Vagina (tissue), 2 donors: ENCODE results near the gene MSH5. TPM values are rescaled to one million over a fixed set of nuclear protein-coding genes. Genes with fewer than 3 reads are reported as not detected.
A peak's percentile ranks its signal among the peaks of the same experiment; 100 is the strongest.

Experiments used
- DNase-seq, 2 donors: peaks; one replicate each; pipeline ENCODE4 v3.0.0-alpha.2; 2017; ENCODE audit errors: extremely low spot score in 2 of 2
- H3K27ac ChIP-seq: fragments of 200-600 bp; sonication (generic); one replicate; pipeline ENCODE4 v1.5.1; 2019
- H3K27me3 ChIP-seq: fragments of 200-600 bp; sonication (generic); one replicate; pipeline ENCODE4 v1.5.1; 2019
- H3K36me3 ChIP-seq, 2 donors: fragments of 200-600 bp; sonication (generic); one replicate each; pipeline ENCODE4 v1.5.1; 2017 to 2019
- H3K4me1 ChIP-seq: fragments of 200-600 bp; sonication (generic); one replicate; pipeline ENCODE4 v1.5.1; 2019
- H3K4me3 ChIP-seq, 2 donors: fragments of 200-600 bp; sonication (generic); 1 replicate in 1 of 2; 2 replicates in 1 of 2; pipeline ENCODE4 v1.5.1; 2016 to 2019
- H3K9me3 ChIP-seq: fragments of 200-600 bp; sonication (generic); one replicate; pipeline ENCODE4 v1.5.1; 2019
- CTCF ChIP-seq, 3 experiments: fragments of 450-650 bp in 2 of 3; fragments of 200-600 bp in 1 of 3; sonication (generic) in 1 of 3; IDR thresholded peaks; one replicate each; pipeline ENCODE4 v1.5.1; 2017 to 2019; ENCODE audit warnings: antibody characterized with exemption in 3 of 3, mild to moderate bottlenecking in 2 of 3, moderate library complexity in 2 of 3
- POLR2A ChIP-seq, 2 donors: fragments of 450-650 bp; IDR thresholded peaks; one replicate each; pipeline ENCODE4 v1.6.1; 2017; ENCODE audit warnings: antibody characterized with exemption in 2 of 2, mild to moderate bottlenecking in 2 of 2, moderate library complexity in 2 of 2
- POLR2AphosphoS5 ChIP-seq, 2 donors: sonication (generic); formaldehyde crosslinking; IDR thresholded peaks; one replicate each; pipeline ENCODE4 v1.9.0; 2017; ENCODE audit warnings: antibody characterized with exemption in 2 of 2, mild to moderate bottlenecking in 2 of 2, low read depth in 1 of 2; ENCODE audit not compliant: insufficient read depth in 1 of 2
- intact Hi-C: fragments of 100-400 bp; cut with DNase I; formaldehyde crosslinking; loops from one replicate; pipeline ENCODE4 v1.15.1; 2023
- total RNA-seq: library from RNA; depleted of rRNA; stranded (reverse); fragments of >200 nt; gene quantifications from one replicate; pipeline ENCODE4 v1.2.3, GENCODE V29; 2016

The MSH5 gene
- total RNA-seq, 1 donor from 2014 or later: 11.0 TPM

DNA sequence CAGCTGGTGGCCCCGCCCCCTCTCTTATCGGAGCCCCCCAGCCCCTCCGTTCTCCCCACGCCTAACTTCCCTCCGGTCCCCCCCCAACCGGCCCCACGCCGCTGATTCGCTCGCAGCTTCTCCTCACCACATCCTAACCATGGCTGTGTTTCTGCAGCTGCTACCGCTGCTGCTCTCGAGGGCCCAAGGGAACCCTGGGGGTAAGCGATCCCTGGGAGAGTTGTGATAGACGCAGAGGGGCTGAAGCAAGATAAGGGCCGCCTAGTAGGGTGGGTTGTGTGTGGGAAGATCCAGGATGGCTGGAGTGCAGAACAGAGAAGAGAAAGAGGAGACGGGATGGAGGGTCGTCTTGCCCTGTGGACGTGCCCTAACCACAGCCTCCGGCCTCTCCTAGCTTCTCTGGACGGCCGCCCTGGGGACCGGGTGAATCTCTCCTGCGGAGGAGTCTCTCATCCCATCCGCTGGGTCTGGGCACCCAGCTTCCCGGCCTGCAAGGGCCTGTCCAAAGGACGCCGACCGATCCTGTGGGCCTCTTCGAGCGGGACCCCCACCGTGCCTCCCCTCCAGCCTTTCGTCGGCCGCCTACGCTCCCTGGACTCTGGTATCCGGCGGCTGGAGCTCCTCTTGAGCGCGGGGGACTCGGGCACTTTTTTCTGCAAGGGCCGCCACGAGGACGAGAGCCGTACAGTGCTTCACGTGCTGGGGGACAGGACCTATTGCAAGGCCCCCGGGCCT, 16.4 kb upstream of the MSH5 start, which contains the start of gene MPIG6B:
Gene MPIG6B (plus strand): TSS at position 129 of the 735 bp plus-strand sequence. CDS start 11 bp downstream, at position 140.
- Histone ChIP-seq H3K4me1 (peaks cover 32% of the 10 kb centered on the region), H3K27ac (no peak within 1 kb of the TSS), H3K9me3 (no peaks in the 10 kb centered on the region), H3K27me3 (no peaks in the 10 kb centered on the region), H3K36me3 (peaks cover 0 to 14% of the 10 kb centered on the region in 2 donors), H3K4me3 (no peak within 1 kb of the TSS)
- intact Hi-C loops: no loop called here
- TF ChIP-seq CTCF (IDR thresholded peaks at IDR 0.05) (no peak), POLR2A (IDR thresholded peaks at IDR 0.05) (no peak), POLR2AphosphoS5 (IDR thresholded peaks at IDR 0.05; ENCODE audit: insufficient read depth in 1 of 2, low read depth in 1 of 2) (no peak)
- DNase-seq: no peak

GRCh38 chr6:31723980-31724691, 15.7 kb upstream of the MSH5 start:
- TF ChIP-seq POLR2AphosphoS5 (IDR thresholded peaks at IDR 0.05; ENCODE audit: insufficient read depth in 1 of 2, low read depth in 1 of 2) (no peak), CTCF (IDR thresholded peaks at IDR 0.05) (no peak), POLR2A (IDR thresholded peaks at IDR 0.05) (no peak)
- intact Hi-C loops: no loop called here

DNA sequence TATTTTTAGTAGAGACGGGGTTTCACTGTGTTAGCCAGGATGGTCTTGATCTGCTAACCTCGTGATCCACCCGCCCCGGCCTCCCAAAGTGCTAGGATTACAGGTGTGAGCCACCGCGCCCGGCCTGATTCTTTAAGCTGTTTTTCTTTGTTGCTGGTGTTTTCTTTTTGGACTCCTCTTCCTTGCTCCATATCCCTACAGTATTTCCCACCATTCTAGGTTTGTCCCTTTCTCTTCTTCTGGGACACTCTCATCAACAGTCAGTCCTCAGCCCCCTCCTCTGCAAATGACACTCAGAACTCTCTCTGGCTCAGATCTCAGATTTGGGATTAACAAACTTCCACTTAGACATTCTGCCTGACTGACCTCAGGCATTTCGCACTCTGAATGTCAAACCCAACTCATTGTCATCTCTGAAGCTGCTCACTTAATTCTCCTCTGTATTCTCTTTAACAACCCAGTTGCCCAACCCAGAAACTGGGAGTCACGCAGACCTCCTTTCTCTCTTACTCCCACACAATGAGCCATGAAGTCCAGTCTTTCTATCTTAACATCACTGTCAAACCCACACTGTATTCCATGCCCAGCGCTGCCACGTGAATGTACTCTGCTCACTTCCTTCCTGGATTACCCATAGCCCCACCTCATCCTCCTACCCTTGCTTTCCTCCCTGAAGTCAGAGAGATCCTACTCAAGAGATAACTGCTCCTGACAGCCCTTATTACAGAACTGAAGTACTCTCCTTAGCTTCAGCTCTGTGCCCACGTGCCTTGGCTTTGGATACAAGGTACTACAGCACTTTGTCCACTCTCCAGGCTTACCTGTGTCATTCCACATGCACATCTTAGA, 14.1 kb upstream of the MSH5 start:
- intact Hi-C loops: loop anchor here (5.0 kb wide), 1 partner anchor 107 kb away; no protein-coding TSS in a partner anchor
- Histone ChIP-seq H3K36me3 (peaks cover 0 to 14% of the 10 kb centered on the region in 2 donors), H3K4me3 (no peak overlapping the region), H3K9me3 (no peaks in the 10 kb centered on the region), H3K27ac (no peak overlapping the region), H3K27me3 (no peaks in the 10 kb centered on the region), H3K4me1 (peaks cover 36% of the 10 kb centered on the region)
- TF ChIP-seq POLR2A (IDR thresholded peaks at IDR 0.05) (no peak), CTCF (IDR thresholded peaks at IDR 0.05) (no peak), POLR2AphosphoS5 (IDR thresholded peaks at IDR 0.05; ENCODE audit: insufficient read depth in 1 of 2, low read depth in 1 of 2) (peak in 1 of 2 donors; percentile 15)
- no peak for DNase-seq

More at GRCh38 chr6:31723980-31724691, 15.7 kb upstream of the MSH5 start:
- DNase-seq: no peak
- no peak overlapping the region for H3K27ac ChIP-seq
- H3K9me3 ChIP-seq: no peaks in the 10 kb centered on the region
- no peaks in the 10 kb centered on the region for H3K27me3 ChIP-seq
- H3K36me3 ChIP-seq: peaks cover 0 to 14% of the 10 kb centered on the region in 2 donors
- H3K4me1 ChIP-seq: peaks cover 32% of the 10 kb centered on the region
- H3K4me3 ChIP-seq: no peak overlapping the region

DNA sequence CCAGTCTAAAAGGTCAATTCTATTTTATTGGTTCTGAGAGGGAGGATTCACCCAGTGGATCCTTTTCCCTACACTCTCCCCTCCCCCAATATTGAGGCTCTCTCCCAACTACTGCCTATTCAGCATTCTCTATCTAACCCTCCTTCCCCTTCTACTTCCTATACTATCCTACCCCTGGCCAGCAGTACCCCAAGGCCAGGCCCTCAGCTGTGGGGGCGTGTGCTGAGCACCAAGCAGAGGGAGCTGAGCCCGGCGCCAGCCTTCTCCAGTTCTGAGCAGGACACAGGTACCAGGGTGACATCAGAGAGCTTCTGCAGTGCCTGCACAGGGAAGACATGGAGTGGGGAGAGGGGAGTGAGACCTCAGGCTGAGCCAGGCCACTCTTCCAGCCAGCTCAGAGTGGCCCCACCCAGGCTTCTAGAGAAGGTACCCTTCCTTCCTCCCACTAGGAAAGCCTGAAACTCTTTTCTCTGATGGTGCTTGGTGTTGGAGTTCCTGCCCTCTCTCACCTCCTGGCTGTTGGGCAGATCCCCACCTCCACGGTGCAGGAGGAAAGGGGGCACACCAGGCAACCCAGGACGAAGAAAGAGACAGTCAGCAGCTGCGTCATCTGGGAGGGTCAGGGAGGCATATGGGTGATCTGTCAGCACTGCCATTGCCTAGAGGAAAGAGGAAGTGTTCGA, 12.6 kb upstream of the MSH5 start:
- intact Hi-C loops: loop anchor here (5.0 kb wide), 1 partner anchor 105 kb away; no protein-coding TSS in a partner anchor
- TF ChIP-seq CTCF (IDR thresholded peaks at IDR 0.05) (no peak), POLR2A (IDR thresholded peaks at IDR 0.05) (no peak), POLR2AphosphoS5 (IDR thresholded peaks at IDR 0.05; ENCODE audit: insufficient read depth in 1 of 2, low read depth in 1 of 2) (no peak)

More for the DNA sequence above, 12.6 kb upstream of the MSH5 start:
- DNase-seq: no peak
- peak overlapping the region; percentile 99 for H3K27ac ChIP-seq
- H3K36me3 ChIP-seq: peaks cover 0 to 26% of the 10 kb centered on the region in 2 donors
- no peaks in the 10 kb centered on the region for H3K27me3 ChIP-seq
- no peak overlapping the region for H3K4me3 ChIP-seq
- no peaks in the 10 kb centered on the region for H3K9me3 ChIP-seq
- H3K4me1 ChIP-seq: peaks cover 39% of the 10 kb centered on the region
